ENCODE results near the gene GET4. TPM values are rescaled to one million over a fixed set of nuclear protein-coding genes. Genes with fewer than 3 reads are reported as not detected.

Gene GET4
- total and polyA plus RNA-seq, 2 experiments from 2014 or later, result 26.3 to 26.8 TPM

- peak overlapping the region; percentile 37 for H3K27ac ChIP-seq
- H3K9me3 ChIP-seq (ENCODE audit: low read depth), result no peaks in the 10 kb centered on the region
- H3K4me3 ChIP-seq, result no peak overlapping the region
- no peaks in the 10 kb centered on the region for H4K20me1 ChIP-seq (ENCODE audit: insufficient read depth)
- H3K9ac ChIP-seq, result peak overlapping the region; percentile 44
- in situ Hi-C loops (cut with MboI), result no loop called here
- TF ChIP-seq EZH2phosphoT487 (IDR thresholded peaks at IDR 0.05; ENCODE audit: insufficient read depth, low read depth) (no peak), EZH2 (IDR thresholded peaks at IDR 0.05; ENCODE audit: insufficient read depth, poor library complexity, severe bottlenecking) (no peak)
- WGBS, 2 experiments (ENCODE audit: low coverage in 1 of 2, low lambda C conversion rate in 2 of 2, missing lambda C conversion rate in 2 of 2), result 31 to 33% methylated on average over 18 of the region's 18 CpGs
- peak overlapping the region; percentile 43 for H2AFZ ChIP-seq
- DNase-seq, result peak; percentile 95
- peaks cover 12% of the 10 kb centered on the region for H3F3A ChIP-seq (ENCODE audit: insufficient read depth)
- H3K4me2 ChIP-seq (ENCODE audit: unreplicated experiment), result no peak overlapping the region
- H3K4me1 ChIP-seq (ENCODE audit: insufficient read depth), result peaks cover 13% of the 10 kb centered on the region
- no peaks in the 10 kb centered on the region for H3K27me3 ChIP-seq (replicated peaks; ENCODE audit: insufficient read depth)
- peaks cover 22% of the 10 kb centered on the region for H3K79me2 ChIP-seq (ENCODE audit: insufficient read depth)
- peaks cover 24% of the 10 kb centered on the region; the same call in 1 of the 2 replicates for H3K36me3 ChIP-seq (ENCODE audit: low read depth)
- H3K9me2 ChIP-seq (ENCODE audit: insufficient read depth), result no peaks in the 10 kb centered on the region
Measured at GRCh38 chr7:873367-874002, 2.9 kb upstream of the GET4 start.

DNA sequence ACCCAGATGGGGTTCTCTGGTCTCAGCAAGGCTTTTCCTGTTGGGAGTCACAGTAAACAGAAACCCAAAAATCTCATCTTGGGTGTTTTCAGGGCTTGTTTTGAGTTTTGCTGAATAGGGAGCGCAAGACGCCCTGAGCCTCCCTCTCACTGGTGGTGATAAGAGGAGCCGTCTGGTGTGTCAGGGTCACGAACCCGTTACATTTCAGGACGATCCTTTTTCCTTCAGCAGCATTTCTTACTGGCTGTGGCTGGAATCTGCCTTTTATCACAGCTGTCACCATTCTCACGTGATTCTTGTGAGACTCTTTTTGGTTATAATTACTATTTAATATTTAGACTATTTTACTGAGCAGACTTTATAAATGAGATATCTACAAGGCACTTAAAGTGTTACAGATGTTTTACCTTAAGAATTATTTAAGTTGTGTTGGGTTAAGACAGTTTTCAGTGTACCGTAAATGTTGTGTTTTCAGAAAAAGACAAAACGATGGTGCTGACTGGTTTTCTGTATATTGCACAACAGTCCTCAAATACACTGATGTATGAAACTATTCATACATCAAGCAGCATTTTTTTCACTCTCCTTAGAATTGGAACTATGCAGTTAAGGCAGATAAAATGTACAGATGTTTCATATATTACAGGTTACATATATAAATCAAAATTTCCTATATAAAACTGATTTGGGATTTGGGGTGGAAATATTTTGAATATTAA is 2.2 kb upstream of the GET4 start:
- peaks cover 26% of the 10 kb centered on the region for H3K79me2 ChIP-seq (ENCODE audit: insufficient read depth)
- peak overlapping the region; percentile 37; the same call in 1 of the 2 replicates for H3K27ac ChIP-seq
- in situ Hi-C loops (cut with MboI), result no loop called here
- H3K36me3 ChIP-seq (ENCODE audit: low read depth), result peaks cover 24% of the 10 kb centered on the region; the same call in 1 of the 2 replicates
- H3K4me3 ChIP-seq, result no peak overlapping the region
- no peaks in the 10 kb centered on the region for H3K9me3 ChIP-seq (ENCODE audit: low read depth)
- peaks cover 12% of the 10 kb centered on the region for H3F3A ChIP-seq (ENCODE audit: insufficient read depth)
- peak overlapping the region; percentile 44; the same call in 1 of the 2 replicates for H3K9ac ChIP-seq
- H3K4me1 ChIP-seq (ENCODE audit: insufficient read depth), result peaks cover 15% of the 10 kb centered on the region
- H3K27me3 ChIP-seq (replicated peaks; ENCODE audit: insufficient read depth), result no peaks in the 10 kb centered on the region
- DNase-seq, result no peak
- H4K20me1 ChIP-seq (ENCODE audit: insufficient read depth), result 0 out of 2 replicates have a peak, but pooled peaks cover 2% of the 10 kb centered on the region
- H2AFZ ChIP-seq, result no peak overlapping the region
- 95 to 98% methylated on average over 9 of the region's 9 CpGs for WGBS, 2 experiments (ENCODE audit: low coverage in 1 of 2, low lambda C conversion rate in 2 of 2, missing lambda C conversion rate in 2 of 2)
- TF ChIP-seq EZH2 (IDR thresholded peaks at IDR 0.05; ENCODE audit: insufficient read depth, poor library complexity, severe bottlenecking) (no peak), EZH2phosphoT487 (IDR thresholded peaks at IDR 0.05; ENCODE audit: insufficient read depth, low read depth) (no peak)
- H3K9me2 ChIP-seq (ENCODE audit: insufficient read depth), result no peaks in the 10 kb centered on the region
- H3K4me2 ChIP-seq (ENCODE audit: unreplicated experiment), result no peak overlapping the region

GRCh38 chr7:875051-875450 is 1.3 kb upstream of the GET4 start:
- no peaks in the 10 kb centered on the region for H3K27me3 ChIP-seq (replicated peaks; ENCODE audit: insufficient read depth)
- H3K4me1 ChIP-seq (ENCODE audit: insufficient read depth), result peaks cover 15% of the 10 kb centered on the region
- in situ Hi-C loops (cut with MboI), result no loop called here
- no peak overlapping the region for H3K4me2 ChIP-seq (ENCODE audit: unreplicated experiment)
- H3K4me3 ChIP-seq, result no peak overlapping the region
- no peaks in the 10 kb centered on the region for H3K9me2 ChIP-seq (ENCODE audit: insufficient read depth)
- no peaks in the 10 kb centered on the region for H3K9me3 ChIP-seq (ENCODE audit: low read depth)
- H3K9ac ChIP-seq, result no peak overlapping the region
- DNase-seq, result no peak
- H2AFZ ChIP-seq, result no peak overlapping the region
- TF ChIP-seq EZH2phosphoT487 (IDR thresholded peaks at IDR 0.05; ENCODE audit: insufficient read depth, low read depth) (no peak), EZH2 (IDR thresholded peaks at IDR 0.05; ENCODE audit: insufficient read depth, poor library complexity, severe bottlenecking) (no peak)
- WGBS, 2 experiments (ENCODE audit: low coverage in 1 of 2, low lambda C conversion rate in 2 of 2, missing lambda C conversion rate in 2 of 2), result 89 to 91% methylated on average over 7 of the region's 7 CpGs
- peaks cover 20% of the 10 kb centered on the region; the same call in 1 of the 2 replicates for H3K36me3 ChIP-seq (ENCODE audit: low read depth)
- H3K27ac ChIP-seq, result no peak overlapping the region
- peaks cover 30% of the 10 kb centered on the region for H3K79me2 ChIP-seq (ENCODE audit: insufficient read depth)
- 0 out of 2 replicates have a peak, but pooled peaks cover 5% of the 10 kb centered on the region for H4K20me1 ChIP-seq (ENCODE audit: insufficient read depth)
- peaks cover 12% of the 10 kb centered on the region for H3F3A ChIP-seq (ENCODE audit: insufficient read depth)

GRCh38 chr7:875476-876076 is 778 bp upstream of the GET4 start:
- H3K4me3 ChIP-seq, result peak overlapping the region; percentile 56
- H3K4me1 ChIP-seq (ENCODE audit: insufficient read depth), result peaks cover 15% of the 10 kb centered on the region
- in situ Hi-C loops (cut with MboI), result no loop called here
- H3K27me3 ChIP-seq (replicated peaks; ENCODE audit: insufficient read depth), result no peaks in the 10 kb centered on the region
- WGBS, 2 experiments (ENCODE audit: low coverage in 1 of 2, low lambda C conversion rate in 2 of 2, missing lambda C conversion rate in 2 of 2), result 67 to 69% methylated on average over 26 to 27 of the region's 27 CpGs
- H3F3A ChIP-seq (ENCODE audit: insufficient read depth), result peaks cover 12% of the 10 kb centered on the region
- peaks cover 20% of the 10 kb centered on the region; the same call in 1 of the 2 replicates for H3K36me3 ChIP-seq (ENCODE audit: low read depth)
- peak overlapping the region; percentile 52 for H3K4me2 ChIP-seq (ENCODE audit: unreplicated experiment)
- peak overlapping the region; percentile 45; the same call in 1 of the 2 replicates for H2AFZ ChIP-seq
- peak overlapping the region; percentile 56 for H3K27ac ChIP-seq
- H3K9me3 ChIP-seq (ENCODE audit: low read depth), result no peaks in the 10 kb centered on the region
- no peak for DNase-seq
- TF ChIP-seq EZH2phosphoT487 (IDR thresholded peaks at IDR 0.05; ENCODE audit: insufficient read depth, low read depth) (no peak), EZH2 (IDR thresholded peaks at IDR 0.05; ENCODE audit: insufficient read depth, poor library complexity, severe bottlenecking) (no peak)
- peak overlapping the region; percentile 72 for H3K9ac ChIP-seq
- peaks cover 35% of the 10 kb centered on the region for H3K79me2 ChIP-seq (ENCODE audit: insufficient read depth)
- 0 out of 2 replicates have a peak, but pooled peaks cover 5% of the 10 kb centered on the region for H4K20me1 ChIP-seq (ENCODE audit: insufficient read depth)
- H3K9me2 ChIP-seq (ENCODE audit: insufficient read depth), result no peaks in the 10 kb centered on the region
